AG04449 (cell line): ENCODE results near the gene KRT33B.
"Not testable (repeated sequence)": the region's sequence is repeated elsewhere in the genome, so short reads cannot be mapped to it uniquely, and the experiment has no call there.

Source experiments
- CTCF ChIA-PET: fragments of 350-600 bp; formaldehyde crosslinking; extraction: SDS; loops from one replicate; lab custom pipeline; 2021; ENCODE audit warnings: antibody characterized with exemption; lab: Yijun Ruan, JAX
- POLR2A ChIA-PET: fragments of 400-600, 350-600 bp; formaldehyde crosslinking; extraction: SDS; loops from one replicate; lab custom pipeline; 2020; ENCODE audit warnings: antibody characterized with exemption, inconsistent platforms; lab: Yijun Ruan, JAX
- DNase-seq: peaks from one replicate; pipeline ENCODE4 v3.0.0-alpha.2; 2010; ENCODE audit warnings: low read depth, low spot score
- H3K4me3 ChIP-seq: 2 replicates; pipeline ENCODE4 v1.5.1; 2011; ENCODE audit warnings: low read depth, mild to moderate bottlenecking, control low read depth, low read length
- CTCF ChIP-seq: IDR thresholded peaks from one replicate; pipeline ENCODE4 v1.5.1; 2011; ENCODE audit warnings: mild to moderate bottlenecking, moderate library complexity, low read length, control low read depth, inconsistent platforms; ENCODE audit not compliant: insufficient read depth; ENCODE audit errors: missing control alignments

KRT33B gene

GRCh38 chr17:41383690-41384089 is 14.1 kb upstream of the KRT33B start:
- ChIA-PET CTCF (interaction anchor here (1.4 kb wide), 1 partner anchor 265 kb away, joined by 4 read pairs; no protein-coding TSS in a partner anchor), POLR2A (no interaction called here)
- no peak for DNase-seq
- no peak overlapping the region for H3K4me3 ChIP-seq
- no peak for TF ChIP-seq CTCF

- no peak overlapping the region for H3K4me3 ChIP-seq
- TF ChIP-seq CTCF, result no peak
- ChIA-PET POLR2A (interaction anchor here (1.2 kb wide), 1 partner anchor 22 kb away, joined by 5 read pairs; no protein-coding TSS in a partner anchor), CTCF (interaction anchor here (0.9 to 1.9 kb wide), 7 partner anchors 10 to 280 kb away, joined by 3 to 6 read pairs (median 4); no protein-coding TSS in a partner anchor)
- no peak for DNase-seq
Measured at GRCh38 chr17:41382394-41382793, 12.8 kb upstream of the KRT33B start.

- ChIA-PET CTCF (interaction anchor here (0.9 to 1.9 kb wide), 7 partner anchors 10 to 281 kb away, joined by 3 to 6 read pairs (median 3); no protein-coding TSS in a partner anchor), POLR2A (interaction anchor here (1.2 kb wide), 1 partner anchor 22 kb away, joined by 5 read pairs; no protein-coding TSS in a partner anchor)
- DNase-seq, H3K4me3 ChIP-seq: not testable (repeated sequence)
Measured at GRCh38 chr17:41381943-41382342, 12.3 kb upstream of the KRT33B start, which contains the start of gene KRT34. TSS of gene KRT34 (minus strand) at chr17:41382306. CDS start at chr17:41382246, 60 bp downstream.

GRCh38 chr17:41380091-41380490 is 10.5 kb upstream of the KRT33B start:
- DNase-seq, result peak; percentile 74
- CTCF ChIA-PET, result interaction anchor here (0.9 to 1.6 kb wide), 4 partner anchors 20 to 467 kb away, joined by 3 to 6 read pairs (median 4); no protein-coding TSS in a partner anchor
- POLR2A ChIA-PET, result interaction anchor here (0.7 to 1.2 kb wide), 3 partner anchors 24 to 571 kb away, joined by 3 to 6 read pairs (median 3); no protein-coding TSS in a partner anchor
- not testable (repeated sequence) for H3K4me3 ChIP-seq

GRCh38 chr17:41377546-41377945 is 7.9 kb upstream of the KRT33B start:
- H3K4me3 ChIP-seq, result no peak overlapping the region
- TF ChIP-seq CTCF, result no peak
- DNase-seq, result no peak
- ChIA-PET POLR2A (interaction anchor here (0.5 to 1.2 kb wide), 2 partner anchors 10 to 318 kb away, joined by 3 to 6 read pairs; no protein-coding TSS in a partner anchor), CTCF (interaction anchor here (0.8 to 1.5 kb wide), 4 partner anchors 9 to 171 kb away, joined by 3 to 5 read pairs (median 3); no protein-coding TSS in a partner anchor)

- POLR2A ChIA-PET, result no interaction called here
- CTCF ChIA-PET, result interaction anchor here (1.2 to 1.9 kb wide), 4 partner anchors 40 to 513 kb away, joined by 3 to 10 read pairs (median 4); no protein-coding TSS in a partner anchor
- TF ChIP-seq CTCF, result no peak
Measured at GRCh38 chr17:41369023-41369422, 590 bp downstream of the KRT33B start.

GRCh38 chr17:41367426-41368075 is 2.1 kb downstream of the KRT33B start:
- DNase-seq, result no peak
- no peak overlapping the region for H3K4me3 ChIP-seq
- CTCF ChIA-PET, result interaction anchor here (0.7 to 1.9 kb wide), 7 partner anchors 11 to 512 kb away, joined by 3 to 10 read pairs (median 4); no protein-coding TSS in a partner anchor
- no peak for TF ChIP-seq CTCF
- POLR2A ChIA-PET, result interaction anchor here (1.2 to 1.3 kb wide), 2 partner anchors 10 to 37 kb away, joined by 6 to 9 read pairs; no protein-coding TSS in a partner anchor

More at GRCh38 chr17:41369023-41369422, 590 bp downstream of the KRT33B start:
- no peak for DNase-seq
- H3K4me3 ChIP-seq, result no peak overlapping the region
